GM12878 (cell line): ENCODE measurements around the gene GSTCD.

Experiments used
- EZH2 ChIP-seq: IDR thresholded peaks from 2 replicates; pipeline ENCODE4 v1.6.1; 2012; ENCODE audit warnings: low read depth, mild to moderate bottlenecking, control low read depth, inconsistent platforms, low read length, borderline replicate concordance; ENCODE audit not compliant: control insufficient read depth
- FOS ChIP-seq: IDR thresholded peaks from 3 replicates; pipeline ENCODE4 v1.6.1; 2011; ENCODE audit warnings: borderline replicate concordance; ENCODE audit not compliant: insufficient read length; ENCODE audit errors: extremely low read depth
- HDGF ChIP-seq: fragments of 450-650 bp; IDR thresholded peaks from 2 replicates; pipeline ENCODE4 v1.6.1; 2016; ENCODE audit warnings: antibody characterized with exemption
- POLR2A ChIP-seq: IDR thresholded peaks from 2 replicates; pipeline ENCODE4 v1.6.1; 2011; ENCODE audit warnings: low read depth, mild to moderate bottlenecking, low read length
- POLR2AphosphoS5 ChIP-seq: IDR thresholded peaks from 2 replicates; pipeline ENCODE4 v1.6.1; 2011; ENCODE audit warnings: mild to moderate bottlenecking, low read length, inconsistent platforms
- SIN3A ChIP-seq: IDR thresholded peaks from 2 replicates; pipeline ENCODE4 v1.6.1; 2012; ENCODE audit warnings: low read depth, low read length, improper control_type of control experiment
- SMAD5 ChIP-seq: IDR thresholded peaks from 2 replicates; pipeline ENCODE4 v1.6.1; 2016; ENCODE audit warnings: antibody characterized with exemption, low read depth
- ZNF24 ChIP-seq: fragments of 450-650 bp; IDR thresholded peaks from 2 replicates; pipeline ENCODE4 v1.6.1; 2017; ENCODE audit warnings: antibody characterized with exemption, mild to moderate bottlenecking
- ZNF687 ChIP-seq: fragments of 450-650 bp; IDR thresholded peaks from 2 replicates; pipeline ENCODE4 v1.6.1; 2017; ENCODE audit warnings: mild to moderate bottlenecking, moderate library complexity
- TF ChIP-seq, protein P1 (sequence below): fragments of 450-650 bp; IDR thresholded peaks from 2 replicates; pipeline ENCODE4 v1.6.1; 2017; ENCODE audit warnings: mild to moderate bottlenecking

DNA sequence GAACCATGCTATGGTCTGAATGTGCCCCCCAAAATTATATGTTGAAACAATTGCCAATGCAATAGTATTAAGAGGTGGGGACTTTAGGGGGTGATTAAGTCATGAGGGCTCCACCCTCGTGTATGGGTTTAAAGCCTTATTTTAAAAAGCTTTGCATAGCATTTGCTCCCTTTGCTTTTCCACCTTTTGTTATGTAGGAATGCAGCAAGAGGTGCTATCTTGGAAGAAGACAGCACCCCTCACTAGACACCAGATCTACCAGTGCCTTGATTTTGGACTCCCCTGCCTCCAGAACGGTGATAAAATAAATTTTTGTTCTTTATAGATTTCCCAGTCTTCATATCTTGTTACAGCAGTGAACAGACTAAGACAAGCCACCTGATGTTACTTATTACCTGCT lies 163.4 kb downstream of the GSTCD start:
- TF ChIP-seq, protein P1, sequence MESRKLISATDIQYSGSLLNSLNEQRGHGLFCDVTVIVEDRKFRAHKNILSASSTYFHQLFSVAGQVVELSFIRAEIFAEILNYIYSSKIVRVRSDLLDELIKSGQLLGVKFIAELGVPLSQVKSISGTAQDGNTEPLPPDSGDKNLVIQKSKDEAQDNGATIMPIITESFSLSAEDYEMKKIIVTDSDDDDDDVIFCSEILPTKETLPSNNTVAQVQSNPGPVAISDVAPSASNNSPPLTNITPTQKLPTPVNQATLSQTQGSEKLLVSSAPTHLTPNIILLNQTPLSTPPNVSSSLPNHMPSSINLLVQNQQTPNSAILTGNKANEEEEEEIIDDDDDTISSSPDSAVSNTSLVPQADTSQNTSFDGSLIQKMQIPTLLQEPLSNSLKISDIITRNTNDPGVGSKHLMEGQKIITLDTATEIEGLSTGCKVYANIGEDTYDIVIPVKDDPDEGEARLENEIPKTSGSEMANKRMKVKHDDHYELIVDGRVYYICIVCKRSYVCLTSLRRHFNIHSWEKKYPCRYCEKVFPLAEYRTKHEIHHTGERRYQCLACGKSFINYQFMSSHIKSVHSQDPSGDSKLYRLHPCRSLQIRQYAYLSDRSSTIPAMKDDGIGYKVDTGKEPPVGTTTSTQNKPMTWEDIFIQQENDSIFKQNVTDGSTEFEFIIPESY: no peak
- TF ChIP-seq ZNF687: no peak
- no peak for TF ChIP-seq POLR2AphosphoS5
- TF ChIP-seq SMAD5: no peak
- TF ChIP-seq POLR2A: no peak
- no peak for TF ChIP-seq ZNF24
- no peak for TF ChIP-seq SIN3A
- no peak for TF ChIP-seq FOS
- TF ChIP-seq HDGF: no peak
- TF ChIP-seq EZH2: no peak
